Inferior parietal cortex (tissue), 1 donor: ENCODE data around the gene MLLT6.
"Not testable (repeated sequence)": the region's sequence is repeated elsewhere in the genome, so short reads cannot be mapped to it uniquely, and the experiment has no call there.

Experiments
- DNase-seq: peaks from one replicate; pipeline ENCODE4 v3.0.0-alpha.2; 2016; ENCODE audit errors: extremely low spot score

MLLT6 gene

DNA sequence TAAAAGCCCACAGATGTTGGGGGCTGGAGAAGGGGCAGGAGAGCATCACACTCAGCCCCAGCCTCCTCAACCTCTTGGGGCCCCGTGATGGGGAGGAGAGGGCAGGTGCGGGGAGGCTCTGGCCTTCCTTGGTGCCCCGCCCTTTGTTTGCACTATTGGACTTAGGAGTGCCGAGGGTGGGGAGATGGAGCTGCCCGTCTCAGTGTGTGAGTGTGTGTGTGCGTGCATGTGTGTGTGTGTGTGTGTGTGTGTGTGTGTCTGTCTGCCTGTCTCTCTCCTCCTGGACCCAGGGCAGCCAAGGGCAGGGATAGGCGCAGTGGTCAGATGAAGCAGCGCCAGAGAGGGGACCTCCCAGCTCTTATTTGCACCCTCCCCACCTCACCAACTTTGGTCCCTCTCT is 21.1 kb downstream of the MLLT6 start:
- DNase-seq, result not testable (repeated sequence)

DNA sequence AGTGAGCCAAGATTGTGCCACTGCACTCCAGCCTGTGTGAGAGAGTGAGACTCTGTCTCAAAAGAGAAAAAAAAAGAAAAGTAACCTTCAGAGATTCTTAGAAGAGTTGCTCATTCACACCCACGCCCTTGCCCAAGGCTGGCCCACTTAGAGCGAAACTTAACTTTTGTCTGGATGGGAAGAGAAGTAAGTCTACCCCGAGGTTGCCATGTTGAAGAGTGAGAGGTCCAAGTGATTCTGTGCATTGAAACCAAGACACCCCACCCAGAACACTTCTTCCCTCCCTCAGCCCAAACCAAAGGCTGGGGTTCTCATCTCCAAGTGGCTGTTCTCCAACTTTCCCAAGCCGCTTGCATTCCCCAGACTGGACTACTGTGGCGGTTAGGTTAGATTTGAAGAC is 22.7 kb downstream of the MLLT6 start:
- no peak for DNase-seq

DNA sequence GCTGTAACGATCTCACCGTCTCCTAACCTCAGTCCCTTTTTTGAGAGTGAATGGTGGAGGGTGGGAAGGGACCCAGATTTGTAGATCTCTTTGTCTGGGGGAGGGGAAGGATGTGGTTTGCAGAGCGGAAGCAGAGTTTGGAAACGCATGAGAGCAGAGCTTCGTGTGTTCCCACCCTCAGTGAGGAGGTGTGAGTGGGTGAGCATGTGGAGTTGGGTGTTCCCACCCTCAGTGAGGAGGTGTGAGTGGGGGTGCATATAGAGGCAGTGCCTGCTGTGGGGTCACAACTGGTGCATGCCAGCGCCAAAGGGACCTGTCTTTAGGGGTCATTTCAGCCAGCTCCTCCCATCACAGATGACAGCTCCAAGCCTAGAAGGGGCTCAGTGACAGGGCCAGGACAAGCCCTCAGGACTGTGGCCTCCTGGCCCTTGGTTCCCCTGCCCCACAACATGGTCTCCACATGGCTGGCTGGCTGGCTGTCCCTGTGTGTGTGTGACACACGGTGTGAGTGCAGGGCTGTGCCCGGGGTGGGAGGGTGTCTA is 23.3 kb downstream of the MLLT6 start:
- DNase-seq, result no peak

DNA sequence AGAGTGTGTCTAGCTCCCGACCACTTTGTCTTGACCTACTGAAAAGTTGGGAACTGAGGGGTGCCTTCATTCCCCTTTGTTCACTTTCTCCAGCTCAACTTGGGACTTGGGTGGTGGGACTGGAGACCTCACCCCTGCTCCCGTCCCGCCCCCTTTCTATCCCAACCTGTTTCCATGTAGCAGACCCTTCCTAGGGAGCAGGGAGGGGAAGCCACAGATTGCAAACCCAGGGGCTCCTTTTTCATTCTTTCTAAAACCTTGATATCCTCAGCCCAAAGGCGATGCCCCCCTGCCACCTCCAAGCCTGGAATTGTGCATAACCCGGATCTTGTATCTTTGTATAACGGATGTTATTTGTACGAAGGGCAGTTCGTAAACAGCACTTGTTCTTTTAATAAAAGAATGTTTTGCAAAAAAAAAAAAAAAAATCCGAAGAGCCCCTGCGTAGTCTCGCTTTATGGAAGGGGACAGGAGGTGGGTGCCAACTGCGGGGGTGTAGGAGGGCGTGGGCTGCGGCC is 24.4 kb downstream of the MLLT6 start:
- no peak for DNase-seq

DNA sequence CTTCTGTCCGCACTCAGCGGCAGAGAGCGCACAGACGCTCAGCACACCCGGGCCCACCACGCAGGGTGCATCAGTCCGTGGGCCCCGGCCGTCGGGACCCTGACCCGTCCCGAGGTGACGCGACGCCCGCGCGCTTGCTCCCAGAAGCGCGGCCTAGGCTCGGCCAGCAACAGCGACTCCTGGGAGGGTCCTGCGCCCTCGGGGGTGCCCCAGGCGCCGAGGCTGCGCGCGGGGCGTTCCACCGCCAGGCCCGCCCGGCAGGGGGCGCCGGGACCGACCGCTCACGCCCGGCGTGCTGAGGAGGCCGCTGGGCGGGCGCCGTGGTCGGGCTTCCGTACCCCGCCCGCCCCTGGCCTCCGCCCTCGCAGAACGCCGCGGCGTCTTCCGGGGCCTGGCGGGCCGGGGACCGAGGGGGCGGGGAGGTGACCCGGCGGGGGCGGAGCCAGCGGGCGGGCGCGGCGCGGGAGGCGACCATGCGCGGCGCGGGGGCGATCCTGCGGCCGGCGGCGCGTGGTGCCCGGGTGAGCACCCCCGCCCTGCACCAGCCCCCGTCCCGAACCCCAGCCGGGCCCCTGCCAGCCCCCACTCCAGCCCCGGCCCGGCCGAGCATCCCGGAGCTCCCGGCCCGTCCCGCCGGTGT is 24.9 kb downstream of the MLLT6 start, which contains the start of gene CISD3:
TSS of gene CISD3 (plus strand) at position 456 of the 640 bp plus-strand sequence. CDS start at position 474, 18 bp downstream.
- no peak for DNase-seq

DNA sequence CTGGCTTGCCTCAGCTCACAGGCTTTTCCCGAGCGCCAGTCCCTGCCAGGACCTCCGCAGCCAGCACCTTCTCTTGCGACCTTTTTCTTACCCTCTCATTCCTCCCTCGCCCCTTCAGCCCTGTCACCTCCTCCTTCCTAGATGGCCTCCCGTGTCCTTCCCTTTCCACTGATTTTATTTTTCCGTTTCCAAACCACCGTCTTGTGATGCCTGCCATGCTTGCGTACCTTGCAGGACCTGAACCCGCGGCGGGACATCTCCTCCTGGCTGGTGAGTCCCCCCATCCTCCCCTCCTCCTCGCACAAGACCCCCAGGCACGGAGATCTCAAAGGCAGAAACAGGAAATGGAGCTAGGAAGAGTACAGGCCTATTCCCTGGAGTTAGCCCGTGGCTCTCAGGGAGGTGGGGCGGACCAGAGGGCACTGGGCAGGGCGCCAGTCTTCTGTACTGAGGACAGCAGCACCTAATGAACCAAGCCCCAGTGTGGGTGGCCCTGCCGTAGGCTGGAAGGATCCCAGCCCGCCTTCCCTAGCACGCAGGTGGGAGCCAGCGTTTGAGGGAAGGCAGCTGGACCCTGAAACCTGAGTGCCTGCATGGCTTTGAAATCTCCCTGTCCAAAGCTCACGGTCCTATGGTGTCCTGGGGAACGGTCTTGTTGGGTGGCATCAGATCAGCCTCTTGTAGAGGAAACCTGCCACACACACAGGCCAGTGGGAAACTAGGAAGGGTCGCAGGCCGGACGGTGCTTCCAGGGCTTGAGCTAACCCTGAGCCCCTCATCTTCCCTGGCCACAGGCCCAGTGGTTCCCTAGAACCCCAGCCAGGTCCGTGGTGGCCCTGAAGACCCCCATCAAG is 25.7 kb downstream of the MLLT6 start:
- no peak for DNase-seq

DNA sequence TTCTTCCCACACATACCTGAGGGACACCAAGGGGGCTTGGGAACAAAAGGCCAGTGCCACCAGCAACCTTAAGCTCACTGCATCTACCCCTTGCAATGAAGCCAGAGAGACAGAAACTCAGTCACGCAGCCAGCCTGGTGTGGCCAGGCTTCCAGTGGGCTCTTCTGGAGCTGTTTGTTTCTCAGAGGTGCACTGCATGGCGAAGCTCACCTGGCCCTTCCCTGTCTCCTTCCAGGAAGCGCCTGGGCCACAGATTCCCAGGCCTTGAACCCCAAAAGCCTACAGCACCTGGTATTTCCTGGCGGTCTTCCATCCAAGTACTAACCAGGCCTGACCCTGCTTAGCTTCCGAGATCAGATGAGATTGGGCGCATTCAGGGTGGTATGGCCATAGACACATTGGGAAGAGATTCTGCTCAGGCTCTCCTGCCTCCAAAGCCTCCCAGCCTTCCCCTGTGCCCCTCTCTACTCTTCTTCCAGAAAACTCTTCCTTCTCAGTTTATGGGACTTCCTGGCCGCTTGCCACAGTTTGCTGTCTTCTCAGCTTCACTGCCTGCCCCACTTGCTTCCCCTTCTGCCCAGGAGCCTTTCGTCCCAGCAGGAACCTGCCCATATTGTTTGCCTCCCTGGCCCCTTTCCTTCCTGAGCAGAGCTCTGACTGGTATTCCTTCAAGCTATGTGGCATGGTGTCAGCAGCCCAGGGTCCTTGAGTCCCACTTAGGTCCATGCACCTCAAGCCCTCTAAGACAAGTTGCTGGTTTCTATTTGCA is 26.6 kb downstream of the MLLT6 start:
- DNase-seq, result no peak

DNA sequence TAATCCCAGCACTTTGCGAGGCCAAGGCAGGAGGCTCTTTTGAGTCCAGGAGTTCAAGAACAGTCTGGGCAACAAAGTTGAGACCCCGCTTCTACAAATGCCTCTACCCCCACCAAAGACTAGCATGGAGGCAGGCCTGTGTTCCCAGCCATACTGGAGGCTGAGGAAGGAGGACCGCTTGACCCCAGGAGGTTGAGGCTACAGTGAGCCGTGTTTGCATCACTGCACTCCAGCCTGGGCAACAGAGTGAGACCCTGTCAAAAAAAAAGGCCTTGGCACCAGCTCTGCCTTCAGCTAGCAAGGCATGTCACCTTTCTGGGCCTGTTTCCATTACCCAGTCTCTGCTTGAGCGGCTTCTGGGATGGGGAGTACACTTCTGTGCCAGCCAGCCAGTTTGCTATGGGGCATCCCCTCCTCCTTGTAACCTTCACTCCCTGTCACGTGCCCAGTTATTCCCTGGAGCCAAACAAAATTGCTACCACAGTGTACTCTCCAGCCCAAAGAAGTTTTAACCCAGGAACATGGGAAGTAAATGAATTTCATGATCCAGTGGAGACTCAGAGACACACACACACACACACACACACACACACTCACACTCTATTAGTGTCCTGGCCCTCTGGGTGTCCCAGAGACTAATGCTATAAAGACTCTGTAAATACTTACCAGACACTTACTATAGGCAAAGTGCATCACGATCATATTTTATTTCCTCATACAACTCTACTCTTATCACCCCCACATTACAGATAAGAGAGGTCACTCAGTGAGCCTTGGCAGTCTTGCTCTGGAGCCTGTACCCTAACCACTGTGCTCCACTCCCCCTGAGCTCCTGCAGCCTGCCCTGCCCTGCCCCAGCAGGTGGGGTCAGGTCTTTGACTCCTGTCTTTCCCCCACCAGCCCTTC is 27.6 kb downstream of the MLLT6 start:
- no peak for DNase-seq

DNA sequence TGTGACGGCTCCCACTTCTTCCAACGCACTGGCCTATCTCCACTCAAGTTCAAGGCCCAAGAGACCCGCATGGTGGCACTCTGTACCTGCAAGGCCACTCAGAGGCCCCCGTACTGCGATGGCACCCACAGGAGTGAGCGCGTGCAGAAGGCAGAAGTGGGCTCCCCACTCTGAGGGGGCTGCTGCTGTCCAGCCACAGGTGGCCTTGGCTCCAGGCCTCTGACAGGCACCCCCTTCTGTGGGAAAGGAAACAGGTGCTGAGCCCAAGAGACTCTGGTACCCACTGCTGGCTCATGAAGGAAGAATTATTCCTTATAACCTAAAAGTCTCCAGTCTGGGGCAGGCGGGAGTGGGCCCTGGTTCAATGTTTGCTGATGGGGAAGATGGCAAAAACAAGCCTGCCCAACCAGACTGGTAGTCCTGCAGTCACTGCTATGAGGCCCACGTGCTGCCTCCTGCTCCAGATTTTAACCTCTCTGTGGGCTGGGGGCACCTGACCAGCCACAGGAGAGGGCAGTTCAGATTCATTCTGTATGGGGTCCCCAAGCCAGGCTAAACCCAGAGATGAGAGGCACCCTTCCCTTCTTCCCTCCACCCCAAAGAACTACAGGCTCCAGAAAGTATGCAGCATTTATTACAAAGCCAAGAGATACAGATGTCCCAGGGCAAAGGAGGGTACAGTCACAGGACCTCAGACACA is 28.4 kb downstream of the MLLT6 start:
- DNase-seq, result no peak

DNA sequence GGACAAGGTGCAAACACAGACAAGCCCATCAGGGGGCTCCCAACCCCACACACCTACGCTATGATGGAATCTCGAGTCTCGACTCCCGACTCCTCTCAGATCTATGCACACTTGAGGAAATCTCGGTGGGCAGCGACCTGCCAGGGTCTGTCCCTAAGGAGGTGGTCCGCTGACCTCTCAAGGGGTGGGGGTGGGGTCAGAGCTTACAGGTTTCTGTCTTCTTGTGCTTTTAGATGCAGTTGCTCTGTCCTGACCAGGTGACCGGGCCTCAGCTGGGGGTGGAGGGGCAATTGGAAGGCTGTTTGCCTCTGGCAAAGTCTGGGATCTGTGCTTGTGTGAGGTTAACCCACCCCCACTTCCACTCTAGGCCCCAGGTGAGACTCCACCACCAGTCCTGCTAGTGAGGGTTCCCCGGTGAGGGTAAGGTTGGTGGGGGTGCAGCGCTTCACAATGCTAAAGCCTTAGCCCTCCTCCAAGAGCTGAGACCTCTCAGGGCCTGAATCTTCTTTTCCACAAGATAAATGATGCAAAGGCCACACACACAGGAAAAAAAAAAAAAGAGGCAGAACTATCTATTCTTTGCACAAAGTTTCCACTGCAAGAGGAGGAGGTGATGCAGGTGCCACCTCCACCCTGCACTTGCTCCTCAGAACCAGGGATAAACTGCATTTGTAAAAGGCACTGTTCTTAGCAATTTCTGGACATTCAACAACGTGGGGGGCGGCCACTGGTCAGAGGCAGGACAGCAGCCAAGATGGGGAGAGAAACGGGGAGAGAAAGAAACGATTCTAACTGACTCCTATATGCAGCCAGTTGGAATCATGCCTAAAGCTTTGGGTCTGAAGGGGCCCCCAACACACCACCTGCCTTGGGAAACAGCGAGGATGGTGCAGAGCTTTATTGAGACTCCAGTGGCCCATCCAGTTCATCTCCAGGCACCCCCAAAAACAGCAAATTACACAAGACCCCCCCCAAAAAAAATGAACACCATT is 29.2 kb downstream of the MLLT6 start:
- DNase-seq, result no peak

DNA sequence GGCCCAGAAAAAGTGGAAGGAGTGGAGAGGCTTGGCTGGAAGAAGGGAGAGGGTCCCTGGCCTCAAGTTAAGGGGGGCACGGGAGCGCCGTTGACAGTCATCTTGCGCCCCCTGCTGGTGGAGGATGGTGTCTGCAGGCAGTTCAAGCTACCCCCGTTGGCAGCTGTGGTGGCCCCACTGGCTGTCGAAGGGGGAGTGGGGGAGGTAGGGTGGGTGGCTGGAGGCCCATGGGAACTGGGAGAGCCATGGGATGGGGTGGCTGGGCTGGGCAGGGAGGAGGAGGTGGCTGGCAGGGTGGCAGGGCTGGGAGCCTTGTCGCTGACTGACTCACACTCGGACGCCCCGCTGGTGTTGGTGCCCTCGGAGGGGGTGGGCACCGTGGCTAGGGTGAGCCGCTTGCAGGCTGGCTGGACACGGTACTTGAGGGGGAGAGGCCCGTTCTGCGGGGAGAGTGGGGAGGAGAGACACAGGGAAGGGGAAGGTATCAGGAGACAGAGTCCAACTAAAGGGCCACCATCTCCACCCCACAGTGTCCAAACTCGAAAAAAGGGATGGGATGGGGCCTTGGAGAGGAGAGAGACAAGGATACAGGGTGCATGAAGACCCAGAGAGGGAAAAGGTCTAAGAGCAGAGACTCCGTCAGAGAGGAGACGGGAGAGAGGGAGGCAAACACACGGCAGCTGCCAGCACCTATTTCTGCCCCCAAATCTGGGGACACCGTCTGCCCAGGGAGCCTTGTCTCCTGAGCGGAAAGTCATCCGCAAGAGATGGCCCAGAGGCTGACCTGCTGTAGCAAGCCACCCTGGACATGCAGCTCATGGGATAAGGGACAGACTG is 30.3 kb downstream of the MLLT6 start:
- peak; percentile 67 for DNase-seq

DNA sequence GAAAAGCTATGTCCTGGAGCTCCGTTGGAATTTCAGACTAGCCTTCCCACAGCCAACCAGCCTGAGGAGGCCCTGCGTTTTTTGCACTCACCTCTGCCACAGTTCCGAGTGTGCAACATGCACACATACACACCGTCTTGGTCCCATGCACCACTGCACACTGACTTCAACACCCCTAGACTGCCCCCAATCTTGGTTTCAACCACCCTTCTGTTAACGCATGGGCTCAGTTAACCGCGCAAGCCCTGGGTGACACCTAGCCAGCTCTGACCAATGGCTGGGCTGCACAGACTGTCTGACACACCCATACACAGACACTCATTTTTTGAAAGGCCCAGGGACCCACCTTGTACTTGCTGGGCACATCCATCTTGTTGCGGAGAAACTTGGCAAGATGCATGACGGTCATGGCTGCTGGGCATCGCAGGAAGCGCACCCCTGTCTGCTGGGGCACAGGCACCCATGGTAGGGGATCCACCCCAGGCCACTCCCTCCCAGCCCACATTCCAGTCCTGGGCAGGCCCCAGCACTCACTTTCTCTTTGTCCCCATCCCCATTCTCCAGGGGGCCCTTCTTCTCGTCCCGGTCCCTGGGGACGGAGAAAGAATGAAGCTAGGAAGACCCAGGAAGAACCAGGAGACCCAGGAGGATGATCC is 33.1 kb downstream of the MLLT6 start:
- DNase-seq, result no peak

DNA sequence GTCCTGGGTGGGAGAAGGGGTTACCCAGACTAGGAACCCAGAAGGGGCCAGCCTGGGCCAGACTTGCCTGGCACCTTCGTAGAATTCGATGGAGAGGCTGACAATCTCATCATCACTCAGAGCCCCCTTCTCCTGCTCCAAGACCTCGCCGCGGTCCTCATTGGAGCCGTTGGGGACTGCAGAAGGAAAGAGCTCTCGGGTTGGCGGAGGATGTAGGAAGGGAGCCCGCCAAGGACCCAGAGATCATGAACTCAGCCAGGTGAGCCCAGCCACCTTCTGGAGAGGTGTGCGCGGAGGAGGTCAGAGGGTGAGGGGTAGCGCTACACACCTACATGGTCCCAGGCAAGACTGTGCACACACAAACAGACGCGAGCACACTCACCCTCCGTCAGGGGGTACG is 33.6 kb downstream of the MLLT6 start:
- DNase-seq, result no peak

DNA sequence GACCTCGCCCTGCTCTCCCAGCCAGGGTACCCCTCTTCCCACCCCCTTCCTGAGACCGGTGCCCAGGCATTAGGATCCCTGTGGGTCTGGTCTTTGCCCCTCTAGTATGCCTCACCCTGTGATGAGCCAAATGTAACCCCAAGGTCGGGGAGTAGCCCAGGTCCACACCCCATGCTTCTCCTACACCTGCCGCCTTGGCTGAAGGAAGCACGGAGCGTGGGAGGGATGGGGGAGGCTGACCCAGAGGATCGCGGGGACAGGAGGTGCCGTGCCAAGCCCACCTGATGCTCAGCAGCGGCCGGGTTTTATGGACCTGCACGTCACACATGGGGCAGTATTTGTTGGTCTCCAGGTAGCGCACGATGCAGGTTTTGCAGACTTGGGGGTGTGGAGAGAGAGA is 34.2 kb downstream of the MLLT6 start:
- DNase-seq, result no peak

DNA sequence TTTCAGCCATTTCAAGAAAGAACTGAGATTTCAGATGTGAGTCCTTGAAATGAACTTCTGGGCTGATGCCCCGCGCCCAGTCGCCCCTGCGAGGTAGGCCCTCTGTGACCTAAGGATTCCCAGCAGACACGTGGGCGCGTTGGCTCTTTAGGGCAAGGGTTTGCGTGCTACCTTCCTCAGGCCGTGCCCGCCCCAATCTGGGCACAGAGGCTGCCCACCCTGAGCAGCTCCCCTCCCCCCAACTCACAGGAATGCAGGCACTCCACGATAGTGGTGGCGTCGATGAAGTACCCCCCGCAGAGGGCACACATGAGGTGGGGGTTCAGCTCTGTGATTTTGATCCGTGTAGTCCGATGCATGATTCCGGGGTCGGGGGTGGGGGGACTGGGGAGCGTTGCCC is 35.0 kb downstream of the MLLT6 start:
- no peak for DNase-seq

DNA sequence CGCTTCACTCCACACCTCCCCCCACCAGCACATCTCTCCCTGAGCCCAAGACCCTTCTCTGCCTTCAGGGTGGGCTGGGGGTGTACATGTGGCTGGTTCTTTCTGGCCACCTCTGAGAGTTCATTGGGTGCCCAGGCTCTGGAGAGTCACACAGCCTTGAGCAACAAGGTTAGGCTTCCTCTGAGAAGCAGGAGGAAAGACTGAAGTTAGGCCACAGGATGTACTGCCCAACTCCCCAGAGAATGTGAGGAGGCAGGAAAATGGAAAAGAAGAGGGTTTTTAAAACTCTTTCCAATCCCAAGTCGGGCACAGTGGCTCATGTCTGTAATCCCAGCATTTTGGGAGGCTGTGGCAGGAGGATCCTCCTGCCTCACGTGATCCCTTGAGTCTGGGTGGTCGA is 35.7 kb downstream of the MLLT6 start:
- DNase-seq, result no peak

DNA sequence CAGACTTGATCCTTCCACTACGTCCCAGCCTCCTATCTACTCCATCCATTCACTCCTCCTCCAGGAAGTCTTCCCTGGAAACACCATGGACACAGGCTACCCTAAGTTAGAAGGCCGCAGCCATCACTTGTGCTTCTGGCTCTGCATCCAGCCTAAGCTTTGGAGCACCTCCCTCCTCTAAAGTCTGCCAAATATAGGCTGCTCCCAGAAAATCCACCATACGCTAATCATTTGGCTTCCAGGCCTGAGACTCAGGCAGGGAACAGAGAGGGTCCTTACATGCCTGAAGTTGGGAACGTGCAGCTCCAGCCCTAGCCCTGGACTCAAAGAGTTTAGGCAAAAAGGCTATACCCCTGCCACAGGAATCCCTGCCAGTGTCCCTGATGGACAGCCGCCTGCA is 36.4 kb downstream of the MLLT6 start:
- no peak for DNase-seq
